Large intestine (tissue), 3 donors: ENCODE measurements around the gene ACTR2. TPM values are rescaled to one million over a fixed set of nuclear protein-coding genes. Genes with fewer than 3 reads are reported as not detected.
A peak's percentile ranks its signal among the peaks of the same experiment; 100 is the strongest.
"Not testable (repeated sequence)": the region's sequence is repeated elsewhere in the genome, so short reads cannot be mapped to it uniquely, and the experiment has no call there.

ENCODE experiments used
- DNase-seq, 2 donors: peaks; one replicate each; pipeline versions ENCODE4 v3.0.0 to v3.0.0-alpha.2; 2013
- H3K27ac ChIP-seq: one replicate; pipeline ENCODE4 v1.5.1; 2013; ENCODE audit warnings: low read length
- H3K27me3 ChIP-seq: 2 replicates; pipeline ENCODE4 v1.6.1; 2013; ENCODE audit warnings: low read length; ENCODE audit not compliant: control insufficient read depth, insufficient read depth
- H3K36me3 ChIP-seq: 2 replicates; pipeline ENCODE4 v1.6.1; 2013; ENCODE audit warnings: low read length; ENCODE audit not compliant: control insufficient read depth, insufficient read depth
- H3K4me1 ChIP-seq: one replicate; pipeline ENCODE4 v1.6.1; 2013; ENCODE audit warnings: low read length; ENCODE audit not compliant: control insufficient read depth, insufficient read depth
- H3K4me3 ChIP-seq: one replicate; pipeline ENCODE4 v1.5.1; 2013; ENCODE audit warnings: low read length
- H3K9me3 ChIP-seq: one replicate; pipeline ENCODE4 v1.6.1; 2013; ENCODE audit warnings: mild to moderate bottlenecking, low read depth, low read length, moderate library complexity; ENCODE audit not compliant: control insufficient read depth
- WGBS: methylation state at CpG from one replicate; pipeline ENCODE4 v1.1.5; 2013; ENCODE audit warnings: low lambda C conversion rate; ENCODE audit not compliant: insufficient coverage; 5-methylcytosine and 5-hydroxymethylcytosine counted together
- polyA plus RNA-seq: library from polyadenylated mRNA; unstranded; fragments of 120-200 nt; gene quantifications from one replicate; pipeline ENCODE4 v1.2.1, GENCODE V29; 2013

ACTR2 gene
- polyA plus RNA-seq, 1 donor: 181 TPM

GRCh38 chr2:65227020-65227455 lies 593 bp upstream of the ACTR2 start:
- DNase-seq: peak in 1 of 2 donors; percentile 47
- peak overlapping the region; percentile 87 for H3K4me3 ChIP-seq
- H3K4me1 ChIP-seq: peaks cover 3% of the 10 kb centered on the region
- peak overlapping the region; percentile 71 for H3K27ac ChIP-seq
- peaks cover 7% of the 10 kb centered on the region for H3K36me3 ChIP-seq
- WGBS: no CpG with 5 or more reads among the region's 13 CpGs
- H3K9me3 ChIP-seq: no peaks in the 10 kb centered on the region
- H3K27me3 ChIP-seq: no peaks in the 10 kb centered on the region

- no peaks in the 10 kb centered on the region for H3K27me3 ChIP-seq
- peaks cover 3% of the 10 kb centered on the region for H3K4me1 ChIP-seq
- peak overlapping the region; percentile 90 for H3K27ac ChIP-seq
- 0% methylated on average over 3 of the region's 16 CpGs for WGBS
- H3K4me3 ChIP-seq: peak overlapping the region; percentile 87
- no peaks in the 10 kb centered on the region for H3K9me3 ChIP-seq
- peak in 1 of 2 donors; percentile 37 for DNase-seq
- peaks cover 10% of the 10 kb centered on the region for H3K36me3 ChIP-seq
Measured at GRCh38 chr2:65228263-65228750, 676 bp downstream of the ACTR2 start.

- peaks cover 15% of the 10 kb centered on the region for H3K36me3 ChIP-seq
- H3K4me3 ChIP-seq: no peak overlapping the region
- H3K4me1 ChIP-seq: peaks cover 3% of the 10 kb centered on the region
- no peak overlapping the region for H3K27ac ChIP-seq
- no peaks in the 10 kb centered on the region for H3K27me3 ChIP-seq
- DNase-seq: no peak
- 83% methylated on average over 1 of the region's 1 CpG for WGBS
- H3K9me3 ChIP-seq: no peaks in the 10 kb centered on the region
Measured at GRCh38 chr2:65231121-65231520, 3.5 kb downstream of the ACTR2 start.

- 83% methylated on average over 3 of the region's 8 CpGs for whole genome bisulfite sequencing
- peaks cover 3% of the 10 kb centered on the region for H3K4me1 ChIP-seq
Measured at GRCh38 chr2:65231892-65232477, 4.4 kb downstream of the ACTR2 start.

GRCh38 chr2:65232636-65233035 lies 5.0 kb downstream of the ACTR2 start:
- no peaks in the 10 kb centered on the region for H3K9me3 ChIP-seq
- peaks cover 3% of the 10 kb centered on the region for H3K4me1 ChIP-seq
- H3K36me3 ChIP-seq: peaks cover 15% of the 10 kb centered on the region
- H3K27ac ChIP-seq: no peak overlapping the region
- H3K4me3 ChIP-seq: no peak overlapping the region
- no peak for DNase-seq
- no CpG with 5 or more reads among the region's 2 CpGs for WGBS
- H3K27me3 ChIP-seq: no peaks in the 10 kb centered on the region

More at GRCh38 chr2:65231892-65232477, 4.4 kb downstream of the ACTR2 start:
- no peaks in the 10 kb centered on the region for H3K9me3 ChIP-seq
- DNase-seq: no peak
- H3K27ac ChIP-seq: peak overlapping the region; percentile 3
- H3K4me3 ChIP-seq: no peak overlapping the region
- H3K36me3 ChIP-seq: peaks cover 15% of the 10 kb centered on the region
- no peaks in the 10 kb centered on the region for H3K27me3 ChIP-seq

DNA sequence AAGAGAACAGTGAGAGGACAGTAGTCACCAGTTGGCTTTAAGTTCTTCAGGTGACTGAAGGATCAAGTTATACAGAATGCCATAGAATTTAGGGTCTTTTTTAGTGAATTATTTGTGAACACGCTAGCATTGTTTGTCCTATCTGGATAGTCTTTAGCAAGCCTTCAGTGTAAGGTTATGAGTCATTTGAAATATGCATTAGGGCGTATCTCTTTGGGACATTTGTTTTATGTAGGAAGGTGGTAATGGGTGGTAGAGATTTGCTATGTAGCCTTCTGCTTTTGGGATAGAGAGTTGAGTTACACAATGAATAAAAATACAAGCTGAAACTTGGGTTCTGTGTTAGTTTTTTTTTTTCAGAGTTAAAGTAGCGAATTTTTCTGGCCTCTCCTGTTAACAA lies 13.0 kb downstream of the ACTR2 start:
- H3K36me3 ChIP-seq: peaks cover 23% of the 10 kb centered on the region
- DNase-seq: no peak
- H3K9me3 ChIP-seq: no peaks in the 10 kb centered on the region
- H3K4me1 ChIP-seq: no peaks in the 10 kb centered on the region
- no peak overlapping the region for H3K4me3 ChIP-seq
- no CpG with 5 or more reads among the region's 3 CpGs for WGBS
- no peaks in the 10 kb centered on the region for H3K27me3 ChIP-seq
- H3K27ac ChIP-seq: no peak overlapping the region

GRCh38 chr2:65244452-65244851 lies 16.8 kb downstream of the ACTR2 start:
- not testable (repeated sequence) for H3K27me3 ChIP-seq, H3K4me3 ChIP-seq, H3K27ac ChIP-seq, H3K4me1 ChIP-seq, DNase-seq, H3K9me3 ChIP-seq
- 60% methylated on average over 1 of the region's 2 CpGs for WGBS
- peaks cover 34% of the 10 kb centered on the region for H3K36me3 ChIP-seq

DNA sequence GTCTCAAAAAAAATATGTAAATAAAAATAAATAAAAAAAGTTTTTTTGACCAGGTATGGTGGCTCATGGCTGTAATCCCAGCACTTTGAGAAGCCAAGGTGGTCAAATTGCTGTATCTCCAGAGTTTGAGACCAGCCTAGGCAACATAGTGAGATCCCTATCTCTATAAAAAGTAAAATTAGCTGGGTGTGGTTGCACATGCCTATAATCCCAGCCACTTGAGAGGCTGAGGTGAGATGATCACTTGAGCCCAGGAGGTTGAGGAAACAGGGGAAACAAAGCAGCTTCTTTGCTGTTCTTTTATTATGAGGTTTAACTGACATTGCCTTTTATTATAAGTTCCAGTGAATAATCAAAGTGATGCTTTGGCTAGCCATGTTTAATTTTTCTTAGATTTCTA lies 25.0 kb downstream of the ACTR2 start:
- no peaks in the 10 kb centered on the region for H3K9me3 ChIP-seq
- no peak for DNase-seq
- no peaks in the 10 kb centered on the region for H3K27me3 ChIP-seq
- no peak overlapping the region for H3K27ac ChIP-seq
- H3K4me1 ChIP-seq: no peaks in the 10 kb centered on the region
- H3K36me3 ChIP-seq: peaks cover 38% of the 10 kb centered on the region
- no peak overlapping the region for H3K4me3 ChIP-seq

- H3K9me3 ChIP-seq: no peaks in the 10 kb centered on the region
- 100% methylated on average over 3 of the region's 6 CpGs for WGBS
- H3K36me3 ChIP-seq: peaks cover 28% of the 10 kb centered on the region
- DNase-seq: no peak
- no peaks in the 10 kb centered on the region for H3K4me1 ChIP-seq
- H3K4me3 ChIP-seq: no peak overlapping the region
- H3K27ac ChIP-seq: no peak overlapping the region
- no peaks in the 10 kb centered on the region for H3K27me3 ChIP-seq
Measured at GRCh38 chr2:65255356-65255755, 27.7 kb downstream of the ACTR2 start.

DNA sequence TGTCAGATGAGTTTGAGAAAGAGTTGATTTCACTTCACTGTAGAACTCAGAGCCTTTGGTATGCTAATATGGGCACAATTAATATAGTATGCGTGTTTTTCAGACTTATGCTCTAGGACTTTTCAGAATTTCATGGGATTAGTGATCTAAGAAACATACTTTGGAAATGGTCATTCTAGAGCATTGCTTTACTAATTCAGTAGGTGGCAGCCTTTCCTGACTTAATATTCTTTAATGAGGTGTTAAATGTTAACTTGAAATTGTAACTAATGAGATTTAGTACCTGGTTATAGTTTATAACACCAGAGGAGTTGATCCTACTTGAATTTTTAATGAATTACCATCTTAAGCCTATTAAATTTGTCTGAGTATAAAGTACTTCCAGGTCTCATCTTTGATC lies 28.4 kb downstream of the ACTR2 start:
- DNase-seq: no peak
- Histone ChIP-seq H3K4me1 (no peaks in the 10 kb centered on the region), H3K36me3 (peaks cover 28% of the 10 kb centered on the region), H3K27ac (no peak overlapping the region), H3K9me3 (no peaks in the 10 kb centered on the region), H3K4me3 (no peak overlapping the region), H3K27me3 (no peaks in the 10 kb centered on the region)
- WGBS: 100% methylated on average over 1 of the region's 1 CpG

DNA sequence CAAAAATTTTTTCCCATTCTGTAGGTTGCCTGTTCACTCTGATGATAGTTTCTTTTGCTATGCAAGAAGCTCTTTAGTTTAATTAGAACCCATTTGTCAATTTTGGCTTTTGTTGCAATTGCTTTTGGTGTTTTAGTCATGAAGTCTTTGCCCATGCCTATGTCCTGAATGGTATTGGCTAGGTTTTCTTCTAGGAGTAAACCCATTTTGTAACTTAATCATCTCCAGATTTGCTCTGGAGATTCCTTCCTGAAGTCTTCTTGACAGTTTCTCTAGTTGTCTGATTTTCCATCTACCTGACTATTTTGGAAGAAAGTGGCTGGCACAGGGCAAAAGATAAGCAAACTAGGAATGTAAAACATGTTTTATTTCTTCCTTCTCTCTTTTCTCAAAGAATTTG lies 30.2 kb downstream of the ACTR2 start:
- H3K36me3 ChIP-seq: peaks cover 31% of the 10 kb centered on the region
- not testable (repeated sequence) for H3K27ac ChIP-seq, H3K9me3 ChIP-seq, H3K4me1 ChIP-seq, H3K27me3 ChIP-seq, DNase-seq, H3K4me3 ChIP-seq
